ENCODE measurements around the gene SGTB.

GRCh38 chr5:65693121-65693520 is 28.8 kb downstream of the SGTB start:
- TF ChIP-seq CTCF (IDR thresholded peaks at IDR 0.05) (no peak), ZFX (IDR thresholded peaks at IDR 0.05; ENCODE audit: borderline replicate concordance) (no peak)

All from 22Rv1 (cell line).